ENCODE results near the gene WIPF3. TPM values are rescaled to one million over a fixed set of nuclear protein-coding genes. Genes with fewer than 3 reads are reported as not detected.

The WIPF3 gene
- total and polyA plus RNA-seq, 2 donors (not counting 1 experiment from before 2014, with no cell fraction given), result not detected

GRCh38 chr7:29810297-29810696 lies 4.0 kb downstream of the WIPF3 start:
- peaks cover 0 to 28% (median 16%) of the 10 kb centered on the region in 4 experiments for H3K27me3 ChIP-seq (replicated peaks in 1 of 4; ENCODE audit: control extremely low read depth in 1 of 4, control insufficient read depth in 3 of 4, insufficient read depth in 4 of 4, low read length in 3 of 4)

DNA sequence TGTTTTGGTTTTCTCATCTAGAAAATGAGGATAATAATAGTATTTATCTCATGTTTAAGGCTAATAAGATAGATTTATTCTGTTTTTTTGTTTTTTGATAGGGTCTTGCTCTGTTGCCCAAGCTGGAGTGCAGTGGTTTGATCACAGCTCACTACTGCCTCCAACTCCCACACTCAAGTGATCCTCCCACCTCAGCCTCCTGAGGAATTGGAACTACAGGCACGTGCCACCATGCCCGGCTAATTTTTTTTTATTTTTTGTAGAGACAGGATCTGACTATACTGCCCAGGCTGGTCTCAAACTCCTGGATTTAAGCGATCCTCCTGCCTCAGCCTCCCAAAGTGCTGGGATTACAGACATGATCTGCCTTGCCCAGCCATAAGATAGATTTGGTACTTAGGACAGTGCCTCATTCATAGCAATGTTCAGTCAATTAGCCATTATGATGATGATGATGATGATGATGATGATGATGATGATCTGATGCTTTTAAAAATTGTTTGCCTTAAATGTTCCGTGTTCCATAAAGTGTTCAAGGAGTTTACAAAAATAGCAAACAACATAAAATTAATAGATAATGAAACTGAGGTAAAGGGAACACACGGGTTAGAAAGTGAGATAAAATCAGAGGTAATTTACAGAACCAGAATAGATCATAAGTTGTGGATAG lies 4.6 kb downstream of the WIPF3 start:
- Histone ChIP-seq H3K79me2 (ENCODE audit: control insufficient read depth, insufficient read depth, low read length) (no peaks in the 10 kb centered on the region), H3K4me1 (ENCODE audit: control insufficient read depth in 2 of 2, insufficient read depth in 2 of 2, low read length in 2 of 2) (peaks cover 4% of the 10 kb centered on the region in 2 donors), H3K27ac (ENCODE audit: low read length in 2 of 2) (no peak overlapping the region), H3K9ac (ENCODE audit: low read length) (no peak overlapping the region), H4K20me1 (ENCODE audit: control insufficient read depth, insufficient read depth, low read length, poor library complexity, severe bottlenecking) (no peaks in the 10 kb centered on the region), H3K4me2 (replicated peaks; ENCODE audit: low read depth, low read length, poor library complexity, severe bottlenecking) (no peak overlapping the region), H3K36me3 (replicated peaks in 1 of 2; ENCODE audit: control extremely low read depth in 1 of 2, control insufficient read depth in 1 of 2, extremely low read depth in 1 of 2, insufficient read depth in 2 of 2, low read length in 1 of 2) (no peaks in the 10 kb centered on the region), H3K4me3 (ENCODE audit: control extremely low read depth in 1 of 5, extremely low read depth in 1 of 5, insufficient read depth in 1 of 5, low read depth in 2 of 5, low read length in 4 of 5) (no peak overlapping the region), H3K9me3 (ENCODE audit: control extremely low read depth in 1 of 3, control insufficient read depth in 2 of 3, insufficient read depth in 1 of 3, low read length in 2 of 3) (no peaks in the 10 kb centered on the region), H2AFZ (ENCODE audit: insufficient read depth, low read depth, low read length, poor library complexity, severe bottlenecking) (no peak overlapping the region), H3K27me3 (replicated peaks in 1 of 4; ENCODE audit: control extremely low read depth in 1 of 4, control insufficient read depth in 3 of 4, insufficient read depth in 4 of 4, low read length in 3 of 4) (peaks cover 0 to 23% (median 15%) of the 10 kb centered on the region in 4 experiments)
- POLR2A ChIA-PET, result no interaction called here
- ATAC-seq (ENCODE audit: low read depth) (no peak), DNase-seq (no peak)
- Mint-ChIP-seq H3K4me3 (no peak overlapping the region), H3K4me1 (peaks cover 9% of the 10 kb centered on the region), H3K27ac (no peak overlapping the region), H3K27me3 (peaks cover 59% of the 10 kb centered on the region), H3K9me3 (ENCODE audit: insufficient read depth) (no peaks in the 10 kb centered on the region)
- intact Hi-C loops (cut with micrococcal nuclease), result no loop called here
- WGBS (ENCODE audit: insufficient coverage), result 76% methylated on average over 3 of the region's 5 CpGs
- no peak for TF ChIP-seq CTCF (IDR thresholded peaks at IDR 0.05)
- no peak for TF ChIP-seq EZH2 (IDR thresholded peaks at IDR 0.05; ENCODE audit: borderline replicate concordance, insufficient read depth, low read depth, low read length, poor library complexity, severe bottlenecking)
- CTCF ChIA-PET, result no interaction called here

More at GRCh38 chr7:29810297-29810696, 4.0 kb downstream of the WIPF3 start:
- Histone ChIP-seq H3K4me1 (ENCODE audit: control insufficient read depth in 2 of 2, insufficient read depth in 2 of 2, low read length in 2 of 2) (peaks cover 4% of the 10 kb centered on the region in 2 donors), H3K4me2 (replicated peaks; ENCODE audit: low read depth, low read length, poor library complexity, severe bottlenecking) (no peak overlapping the region), H3K79me2 (ENCODE audit: control insufficient read depth, insufficient read depth, low read length) (no peaks in the 10 kb centered on the region), H3K4me3 (ENCODE audit: control extremely low read depth in 1 of 5, extremely low read depth in 1 of 5, insufficient read depth in 1 of 5, low read depth in 2 of 5, low read length in 4 of 5) (no peak overlapping the region), H3K9ac (ENCODE audit: low read length) (no peak overlapping the region), H3K9me3 (ENCODE audit: control extremely low read depth in 1 of 3, control insufficient read depth in 2 of 3, insufficient read depth in 1 of 3, low read length in 2 of 3) (no peaks in the 10 kb centered on the region), H3K27ac (ENCODE audit: low read length in 2 of 2) (no peak overlapping the region), H4K20me1 (ENCODE audit: control insufficient read depth, insufficient read depth, low read length, poor library complexity, severe bottlenecking) (no peaks in the 10 kb centered on the region), H2AFZ (ENCODE audit: insufficient read depth, low read depth, low read length, poor library complexity, severe bottlenecking) (no peak overlapping the region), H3K36me3 (replicated peaks in 1 of 2; ENCODE audit: control extremely low read depth in 1 of 2, control insufficient read depth in 1 of 2, extremely low read depth in 1 of 2, insufficient read depth in 2 of 2, low read length in 1 of 2) (no peaks in the 10 kb centered on the region)
- Mint-ChIP-seq H3K9me3 (ENCODE audit: insufficient read depth) (no peaks in the 10 kb centered on the region), H3K4me3 (no peak overlapping the region), H3K4me1 (peaks cover 12% of the 10 kb centered on the region), H3K27me3 (peaks cover 63% of the 10 kb centered on the region), H3K27ac (no peak overlapping the region)
- intact Hi-C loops (cut with micrococcal nuclease), result no loop called here
- TF ChIP-seq CTCF (IDR thresholded peaks at IDR 0.05), result no peak
- CTCF ChIA-PET, result no interaction called here
- POLR2A ChIA-PET, result no interaction called here
- DNase-seq, result no peak
- no peak for ATAC-seq (ENCODE audit: low read depth)
